Measurements from ENCODE around the gene CTSW. TPM values are rescaled to one million over a fixed set of nuclear protein-coding genes. Genes with fewer than 3 reads are reported as not detected.
A peak's percentile ranks its signal among the peaks of the same experiment; 100 is the strongest.
"Not testable (repeated sequence)": the region's sequence is repeated elsewhere in the genome, so short reads cannot be mapped to it uniquely, and the experiment has no call there.

CTSW gene
- 1.3 TPM for polyA plus RNA-seq (ENCODE audit: insufficient read length)

GRCh38 chr11:65879617-65880016 lies at the start of gene CTSW:
Gene CTSW (plus strand): TSS chr11:65879837. CDS start chr11:65879855, 18 bp downstream.
- DNase-seq (ENCODE audit: low read depth) = no peak

GRCh38 chr11:65832231-65832630 lies 47.4 kb upstream of the CTSW start:
- not testable (repeated sequence) for DNase-seq (ENCODE audit: low read depth)

- peak; percentile 76 for DNase-seq (ENCODE audit: low read depth)
Observed at GRCh38 chr11:65833297-65834030, 46.2 kb upstream of the CTSW start, which contains the start of gene SNX32. Gene SNX32 (plus strand): TSS chr11:65833963. CDS start chr11:65834066, 103 bp downstream.

- no peak for DNase-seq (ENCODE audit: low read depth)
Observed at GRCh38 chr11:65834202-65834601, 45.4 kb upstream of the CTSW start.

GRCh38 chr11:65842144-65842543 lies 37.5 kb upstream of the CTSW start:
- no peak for DNase-seq (ENCODE audit: low read depth)

- no peak for DNase-seq (ENCODE audit: low read depth)
Observed at GRCh38 chr11:65843811-65844210, 35.8 kb upstream of the CTSW start.

GRCh38 chr11:65844231-65844872 lies 35.3 kb upstream of the CTSW start:
- no peak for DNase-seq (ENCODE audit: low read depth)

- DNase-seq (ENCODE audit: low read depth) = no peak
Observed at GRCh38 chr11:65847746-65848145, 31.9 kb upstream of the CTSW start.

- DNase-seq (ENCODE audit: low read depth) = not testable (repeated sequence)
Observed at GRCh38 chr11:65848693-65849092, 30.9 kb upstream of the CTSW start.

- no peak for DNase-seq (ENCODE audit: low read depth)
Observed at GRCh38 chr11:65849366-65849765, 30.3 kb upstream of the CTSW start.

- DNase-seq (ENCODE audit: low read depth) = no peak
Observed at GRCh38 chr11:65849771-65850216, 29.8 kb upstream of the CTSW start.

- no peak for DNase-seq (ENCODE audit: low read depth)
Observed at GRCh38 chr11:65850217-65851082, 29.2 kb upstream of the CTSW start.

- DNase-seq (ENCODE audit: low read depth) = no peak
Observed at GRCh38 chr11:65851083-65851579, 28.5 kb upstream of the CTSW start.

- no peak for DNase-seq (ENCODE audit: low read depth)
Observed at GRCh38 chr11:65851811-65852507, 27.7 kb upstream of the CTSW start.

- DNase-seq (ENCODE audit: low read depth) = no peak
Observed at GRCh38 chr11:65852508-65853245, 27.0 kb upstream of the CTSW start.

GRCh38 chr11:65853246-65853979 lies 26.2 kb upstream of the CTSW start:
- DNase-seq (ENCODE audit: low read depth) = no peak

GRCh38 chr11:65854161-65854592 lies 25.5 kb upstream of the CTSW start:
- no peak for DNase-seq (ENCODE audit: low read depth)

- DNase-seq (ENCODE audit: low read depth) = no peak
Observed at GRCh38 chr11:65854852-65855837, 24.5 kb upstream of the CTSW start.
